T47D (cell line): ENCODE results near the gene RAET1G.
"Not testable (repeated sequence)": the region's sequence is repeated elsewhere in the genome, so short reads cannot be mapped to it uniquely, and the experiment has no call there.

Experiments used
- DNase-seq, 2 experiments: peaks; one replicate each; pipeline versions ENCODE4 v3.0.0 to v3.0.0-alpha.2; 2011 to 2012; ENCODE audit warnings: low read depth in 1 of 2, low spot score in 1 of 2
- JUND ChIP-seq: IDR thresholded peaks from 2 replicates; pipeline ENCODE4 v1.6.1; 2012; ENCODE audit warnings: low read depth
- in situ Hi-C: cut with HindIII; loops from 2 replicates; pipeline ENCODE4 v1.10.0; 2016; ENCODE audit warnings: low sequenced_read_pairs, low pct_unique_long_range_greater_than_20kb

Gene RAET1G

DNA sequence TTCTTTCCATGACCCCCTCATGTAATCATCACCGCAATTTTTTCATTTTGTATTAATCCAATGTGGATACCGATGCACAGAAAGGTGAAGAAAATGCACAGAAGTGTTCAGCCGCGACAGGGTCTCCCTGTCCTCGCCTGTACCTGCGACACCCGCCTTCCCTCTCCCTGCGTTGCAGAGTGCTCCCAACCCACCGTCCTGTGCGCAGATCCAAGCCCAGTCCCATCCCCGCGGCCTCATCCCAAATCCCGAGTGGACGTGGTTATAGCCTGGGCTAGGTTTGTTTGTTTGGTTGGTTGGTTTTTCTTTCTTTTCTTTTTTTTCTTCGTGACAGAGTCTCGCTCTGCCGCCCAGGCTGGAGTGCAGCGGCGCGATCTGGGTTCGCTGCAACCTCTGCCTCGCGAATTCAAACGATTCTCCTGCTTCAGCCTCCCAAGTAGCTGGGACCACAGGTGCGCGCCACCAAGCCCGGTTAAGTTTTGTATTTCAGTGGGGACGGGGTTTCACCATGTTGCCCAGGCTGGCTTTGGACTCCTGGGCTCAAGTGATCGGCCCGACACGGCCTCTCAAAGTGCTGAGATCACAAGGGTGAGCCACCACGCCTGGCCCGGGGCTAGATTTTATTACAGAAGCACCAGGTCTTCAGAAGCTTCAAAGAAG is 536 bp upstream of the RAET1G start:
- no peak for TF ChIP-seq JUND
- in situ Hi-C loops = no loop called here
- no peak for DNase-seq

DNA sequence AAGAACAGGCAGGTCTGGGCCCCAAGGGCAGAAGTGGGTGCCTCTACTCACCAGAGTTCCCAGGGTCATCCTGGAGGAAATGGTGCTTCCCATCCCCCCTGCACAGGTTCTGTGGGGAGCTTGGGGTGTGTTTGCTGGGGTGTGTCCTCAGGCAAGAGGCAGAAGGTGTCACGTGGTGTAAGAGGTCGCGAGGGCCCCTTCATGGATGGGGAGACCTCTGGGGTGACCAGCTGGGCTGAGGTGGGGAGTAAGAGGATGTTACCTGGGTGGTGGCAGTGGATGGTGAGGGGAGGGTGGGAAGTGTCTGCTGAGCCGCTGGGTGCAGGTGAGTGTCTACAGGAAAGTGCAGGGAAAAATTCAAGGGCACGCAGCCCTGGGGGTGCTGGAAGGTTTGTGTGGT is 830 bp downstream of the RAET1G start:
- DNase-seq, in situ Hi-C loops: not testable (repeated sequence)

DNA sequence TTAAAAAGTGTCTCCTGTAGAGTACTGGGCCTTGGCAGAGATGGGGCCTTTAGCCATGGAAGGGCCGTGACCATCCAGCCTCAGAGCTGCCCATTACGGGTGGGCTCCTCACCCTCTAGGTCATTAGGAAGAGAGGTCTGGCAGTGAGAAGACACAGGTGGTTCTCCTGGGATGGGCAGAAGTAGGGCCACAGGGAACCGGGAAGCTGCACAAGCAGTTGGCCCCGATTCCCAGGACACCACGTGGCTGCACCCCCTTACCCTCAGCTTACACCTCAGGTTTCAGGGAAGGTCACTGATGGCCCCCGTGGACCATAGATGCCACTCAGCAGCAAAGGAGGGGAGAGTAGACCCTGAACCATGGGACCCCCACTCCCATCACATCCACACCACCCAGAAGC is 1.6 kb downstream of the RAET1G start:
- TF ChIP-seq JUND = no peak
- DNase-seq = no peak
- in situ Hi-C loops = no loop called here

DNA sequence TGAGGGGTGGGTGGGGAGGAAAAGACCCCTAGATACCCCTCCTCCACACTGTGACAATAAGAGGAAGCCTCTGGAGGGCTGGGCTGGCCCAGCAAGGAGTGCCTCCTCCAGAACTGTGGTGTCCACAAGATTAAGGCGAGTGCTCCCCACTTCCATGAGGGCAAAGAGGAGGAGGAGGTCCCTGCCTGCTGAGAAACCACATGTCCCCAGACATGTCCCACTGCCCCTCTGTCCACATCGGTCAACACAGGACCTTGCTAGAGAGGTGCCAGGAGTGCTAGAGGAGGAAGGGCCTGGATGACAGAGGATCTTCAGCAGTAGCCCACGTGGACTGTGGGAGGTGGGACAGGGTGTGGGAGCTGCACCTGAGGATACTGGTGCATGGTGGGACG is 3.1 kb downstream of the RAET1G start:
- no peak for TF ChIP-seq JUND
- in situ Hi-C loops = no loop called here
- DNase-seq = no peak

DNA sequence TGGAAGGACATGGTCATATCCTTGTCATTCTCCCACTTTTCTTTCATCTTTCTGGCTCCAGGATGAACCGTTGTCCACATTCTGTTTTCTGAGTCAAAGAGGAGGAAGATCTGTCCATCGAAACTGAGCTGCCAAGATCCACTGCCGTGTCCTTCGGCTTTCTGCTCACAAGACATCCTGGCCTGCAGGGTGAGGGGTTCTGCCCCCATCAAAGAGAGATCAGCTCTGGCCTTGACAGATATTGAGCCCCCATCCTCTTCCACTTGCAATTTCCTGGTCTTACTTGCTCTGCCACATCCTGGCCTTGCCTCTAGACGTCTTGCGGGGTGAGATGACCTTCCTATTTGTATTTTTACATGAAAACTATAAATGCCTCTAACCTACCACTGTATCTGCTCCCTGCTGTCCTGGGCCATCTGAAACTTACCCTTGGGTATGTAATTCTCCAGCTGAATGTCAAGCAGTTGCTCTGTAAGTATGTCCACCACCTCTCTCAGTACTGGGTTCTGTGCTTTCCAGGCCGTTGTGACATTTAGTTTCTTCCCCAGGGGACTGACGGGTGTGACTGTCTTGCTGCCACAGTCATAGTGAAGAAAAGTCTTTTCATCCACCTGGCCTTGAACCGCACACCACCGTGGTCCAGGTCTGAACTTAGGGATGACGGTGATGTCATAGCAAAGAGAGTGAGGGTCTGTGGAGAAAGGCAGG is 3.6 kb downstream of the RAET1G start:
- DNase-seq, in situ Hi-C loops: not testable (repeated sequence)

DNA sequence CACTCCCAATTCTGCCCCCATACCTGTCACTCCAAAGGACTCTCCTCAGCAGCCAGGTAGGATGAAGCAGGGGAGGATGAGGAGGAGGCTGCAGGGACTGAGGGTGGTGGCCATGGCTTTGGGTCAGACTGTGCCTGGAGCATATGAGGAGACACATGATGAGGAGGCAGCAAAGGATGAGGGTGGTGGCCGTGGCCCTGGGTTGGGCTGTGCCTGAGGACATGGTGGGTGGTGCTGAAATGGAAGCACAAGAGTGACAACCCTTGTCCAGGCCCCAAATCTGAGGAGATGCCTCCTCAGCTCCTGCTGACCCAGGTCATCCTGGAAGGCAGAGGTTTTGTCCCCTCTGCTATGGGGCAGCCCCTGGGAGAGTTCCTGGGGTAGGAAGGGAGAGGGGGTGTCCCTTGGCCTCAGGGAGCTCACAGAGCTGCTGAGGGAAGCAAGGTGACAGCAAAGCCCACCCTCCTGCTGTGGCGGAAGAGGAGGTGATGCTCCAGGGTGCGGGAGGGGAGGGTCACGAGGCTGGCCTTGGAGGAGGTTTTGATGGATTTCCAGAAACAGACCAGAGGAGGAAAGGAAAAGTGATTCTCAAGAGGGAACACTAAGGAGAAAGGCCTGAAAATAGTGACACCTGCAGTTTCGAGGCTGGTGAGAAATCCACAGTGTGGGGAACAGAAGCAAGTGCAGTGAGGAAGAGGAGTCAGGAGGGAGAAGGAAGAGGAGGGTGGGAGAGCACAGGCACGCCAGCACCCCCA is 4.6 kb downstream of the RAET1G start:
- TF ChIP-seq JUND = no peak
- in situ Hi-C loops = no loop called here
- DNase-seq = no peak

DNA sequence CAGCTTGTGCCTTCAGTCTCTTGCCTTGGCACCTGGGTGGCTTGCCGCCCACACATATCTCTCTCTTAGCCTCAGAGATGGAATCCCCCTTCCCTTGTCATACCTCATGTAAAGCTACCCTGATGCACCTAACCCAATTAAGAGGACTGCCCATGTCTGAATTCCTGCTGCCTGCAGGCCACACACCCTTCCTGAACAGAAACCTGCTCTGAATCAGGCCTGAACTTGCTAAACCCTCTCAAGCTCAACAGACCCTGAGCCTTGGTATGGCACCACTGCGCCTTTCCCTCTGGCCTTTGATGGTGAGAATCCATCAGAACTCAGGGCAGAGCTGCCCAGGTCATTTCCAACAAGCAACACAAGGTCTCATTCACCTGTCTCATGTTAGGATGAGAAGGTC is 5.2 kb downstream of the RAET1G start:
- DNase-seq = no peak
- TF ChIP-seq JUND = no peak
- in situ Hi-C loops = no loop called here

DNA sequence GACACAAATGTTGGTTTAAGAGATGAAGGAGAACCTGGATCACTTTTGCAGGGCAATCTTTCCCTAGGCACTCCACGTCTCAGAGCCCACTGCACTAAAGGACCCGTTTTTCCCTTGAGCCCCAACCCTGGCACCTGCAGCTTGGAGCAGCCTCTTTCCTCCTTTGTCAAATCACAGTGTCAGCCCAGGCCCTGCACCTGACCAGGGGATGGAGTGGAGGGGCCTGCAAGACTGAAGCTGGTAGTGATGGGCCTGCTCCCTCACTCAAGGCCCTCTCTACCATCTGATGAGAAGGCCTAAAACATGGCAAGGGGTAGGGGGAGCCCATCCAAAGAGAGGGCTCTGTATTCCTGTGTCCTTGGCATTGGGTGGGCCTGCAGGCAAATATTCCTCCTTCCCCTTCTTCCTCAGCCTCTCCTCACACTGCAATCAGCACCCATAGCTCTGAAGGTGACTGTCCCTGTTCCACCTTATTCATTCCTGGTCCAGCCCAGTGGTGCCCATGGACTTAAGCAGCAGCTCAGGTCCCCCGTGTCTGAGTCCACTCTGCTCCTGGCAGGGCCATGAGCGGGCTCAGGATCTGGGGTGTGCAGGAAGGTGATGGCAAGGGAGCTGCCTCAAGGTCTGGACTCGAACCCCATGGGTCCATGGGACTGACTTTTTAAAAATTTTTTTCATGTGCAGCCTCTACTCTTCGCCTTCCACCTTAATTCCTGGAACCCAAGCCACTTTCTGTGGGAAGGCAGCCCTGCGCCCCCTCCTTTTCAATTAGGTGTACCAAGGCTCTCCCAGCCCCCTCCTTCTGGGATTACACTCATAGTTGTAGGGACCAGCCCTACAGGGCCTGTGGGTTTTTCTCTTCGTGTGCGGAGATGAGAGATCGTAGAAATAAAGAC is 6.7 kb downstream of the RAET1G start:
- no peak for TF ChIP-seq JUND
- in situ Hi-C loops = no loop called here
- DNase-seq = no peak

DNA sequence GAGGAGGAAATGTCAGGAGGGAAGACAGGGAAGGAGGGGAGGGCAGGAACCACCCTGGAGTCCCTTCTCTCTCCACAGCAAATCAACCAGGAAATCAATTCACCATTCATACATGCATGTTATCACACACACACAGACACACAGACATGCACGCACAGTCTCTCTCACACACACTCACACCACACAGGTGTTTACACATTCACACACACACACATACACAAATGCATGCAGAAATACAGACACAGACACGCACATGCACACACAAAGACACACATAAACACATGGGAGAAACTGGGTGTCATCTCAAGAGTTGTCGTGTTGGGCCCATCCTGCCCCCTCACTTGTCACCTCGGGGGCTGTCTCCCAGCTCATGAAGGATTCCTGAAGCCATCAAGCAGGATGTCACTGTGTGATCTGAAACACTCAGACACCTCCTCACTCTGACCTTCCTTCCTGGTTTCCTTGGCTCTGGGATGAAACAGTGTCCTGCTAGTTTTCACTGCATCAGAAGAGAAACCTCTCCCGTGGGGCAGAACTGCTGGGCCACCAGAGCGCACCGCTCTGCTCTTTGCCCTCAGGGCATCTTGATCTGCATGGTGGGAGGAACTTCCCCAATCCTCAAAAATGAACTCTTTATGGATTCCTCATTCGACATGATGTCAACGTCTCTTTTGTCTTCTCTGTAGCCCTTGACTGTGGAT is 9.2 kb downstream of the RAET1G start:
- no peak for TF ChIP-seq JUND
- in situ Hi-C loops = no loop called here
- DNase-seq = no peak

DNA sequence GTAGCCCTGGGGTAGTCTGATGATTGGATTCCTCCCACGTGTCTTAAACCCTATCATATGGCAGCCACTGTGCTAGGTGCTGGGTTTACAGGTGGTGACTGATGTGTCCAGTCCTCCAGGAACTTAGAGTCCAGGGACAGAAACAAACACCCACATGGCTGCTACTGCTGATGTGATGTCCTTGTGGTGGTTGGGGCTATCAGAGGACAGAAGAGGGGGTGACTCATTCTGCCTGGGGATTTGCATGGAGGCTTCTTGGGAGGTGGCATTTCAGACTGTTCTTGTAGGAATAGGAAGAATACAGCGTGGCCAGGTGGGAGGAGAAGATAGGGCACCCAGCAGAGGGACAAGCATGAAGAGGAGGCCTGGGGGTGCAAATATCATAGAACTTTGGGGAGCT is 9.8 kb downstream of the RAET1G start:
- in situ Hi-C loops = no loop called here
- no peak for DNase-seq
- TF ChIP-seq JUND = no peak

DNA sequence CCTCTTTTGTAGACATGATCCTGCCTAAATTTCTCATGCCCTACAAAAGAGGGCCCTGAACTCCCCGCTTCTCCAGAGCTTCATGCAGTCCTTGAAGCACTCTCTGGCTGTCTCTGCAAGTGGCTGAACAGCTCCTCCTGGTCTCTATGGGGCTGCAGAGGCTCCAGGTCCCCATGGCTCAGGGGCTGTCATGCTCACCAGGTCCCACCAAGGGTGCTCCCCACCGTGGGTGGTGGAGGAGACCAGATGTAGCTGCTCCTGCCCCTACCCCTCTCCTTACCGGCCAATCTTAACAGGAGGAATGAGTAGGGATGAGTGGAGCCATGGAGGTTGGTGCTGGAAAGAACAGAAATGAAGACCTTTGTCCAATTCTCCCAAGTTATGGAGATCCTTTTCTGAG is 10.2 kb downstream of the RAET1G start:
- DNase-seq, in situ Hi-C loops: not testable (repeated sequence)

DNA sequence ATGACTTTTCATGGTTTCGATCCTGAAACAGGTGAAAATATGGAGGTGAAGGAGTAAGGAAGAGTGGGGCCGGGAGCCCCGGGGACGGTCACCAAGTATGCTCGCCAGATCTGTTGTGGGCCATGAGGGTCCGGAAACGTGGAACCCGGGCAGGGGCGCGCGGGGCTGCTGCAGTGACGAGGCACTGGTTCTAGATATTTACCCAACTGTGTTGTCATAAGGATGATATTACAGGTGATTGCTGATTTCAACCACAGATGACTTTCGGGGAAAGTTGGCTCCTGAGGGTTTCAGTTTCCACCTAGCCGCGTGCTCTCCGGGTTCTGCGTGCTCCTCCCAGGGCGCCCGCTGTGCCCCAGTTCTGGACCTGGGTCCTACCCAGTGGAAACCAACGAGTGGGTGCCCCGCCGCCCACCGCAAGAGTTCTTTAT is 12.2 kb downstream of the RAET1G start:
- in situ Hi-C loops = no loop called here
- DNase-seq = no peak
- TF ChIP-seq JUND = no peak
